HepG2 (cell line): ENCODE results near the gene PRKAR2A. TPM values are rescaled to one million over a fixed set of nuclear protein-coding genes. Genes with fewer than 3 reads are reported as not detected.

Source experiments
- ATAC-seq: fragments of 200-7000 bp; cut with Tn5 transposase; 3 replicates; pipeline ENCODE4 v1.9.1; 2020; ENCODE audit warnings: mild to moderate bottlenecking, moderate library complexity
- BruUV-seq: library from RNA; stranded (reverse); fragments of 400-500 nt; replicated peaks from 2 replicates; lab custom pipeline; 2021; lab: Mats Ljungman, UMichigan
- CTCF ChIA-PET: fragments of 300-600 bp; formaldehyde crosslinking; extraction: SDS; loops from one replicate; lab custom pipeline; 2021; ENCODE audit warnings: low total read pairs, inconsistent platforms, low intra/inter-chr PET ratio; lab: Yijun Ruan, JAX
- POLR2A ChIA-PET: fragments of 350-600 bp; sonication (Branson Sonifier 250); formaldehyde crosslinking; loops from one replicate; lab custom pipeline; 2020; ENCODE audit warnings: antibody characterized with exemption, inconsistent platforms; lab: Yijun Ruan, JAX
- DNase-seq: peaks from one replicate; pipeline ENCODE4 v3.0.0-alpha.2; 2015; ENCODE audit warnings: low spot score
- FAIRE-seq: peaks from 3 replicates; lab custom pipeline; 2011; peaks lifted over from hg19 to GRCh38; lab: Jason Lieb, UNC
- H2AFZ ChIP-seq: one replicate; pipeline ENCODE4 v1.6.1; 2011; ENCODE audit warnings: low read length, inconsistent platforms
- H3K27ac ChIP-seq: fragments of 300-600 bp; 3 replicates; pipeline ENCODE4 v1.8.0; 2011; ENCODE audit warnings: mixed run types, mild to moderate bottlenecking, mixed read lengths, low read length, inconsistent platforms; ENCODE audit not compliant: insufficient read depth; ENCODE audit errors: extremely low read length
- H3K27me3 ChIP-seq, 2 experiments: fragments of 200-600 bp in 1 of 2; 2 replicates in 1 of 2; 3 replicates in 1 of 2; pipeline versions ENCODE4 v1.6.0 to v1.8.0; 2011; ENCODE audit warnings: low read length in 2 of 2, mild to moderate bottlenecking in 2 of 2, moderate library complexity in 2 of 2, inconsistent platforms in 1 of 2; ENCODE audit not compliant: insufficient read depth in 2 of 2, control insufficient read depth in 1 of 2
- H3K36me3 ChIP-seq, 2 experiments: fragments of 200-600 bp in 1 of 2; replicated peaks in 1 of 2; 2 replicates in 1 of 2; 3 replicates in 1 of 2; pipeline versions ENCODE4 v1.5.1 to v1.8.0; 2011; ENCODE audit warnings: low read length in 2 of 2, inconsistent platforms in 1 of 2; ENCODE audit not compliant: insufficient read depth in 2 of 2, control insufficient read depth in 1 of 2
- H3K4me1 ChIP-seq: 2 replicates; pipeline ENCODE4 v1.5.1; 2012; ENCODE audit warnings: low read length, inconsistent platforms; ENCODE audit not compliant: insufficient read depth
- H3K4me2 ChIP-seq: 2 replicates; pipeline ENCODE4 v1.6.0; 2011; ENCODE audit warnings: low read depth, low read length, inconsistent platforms
- H3K4me3 ChIP-seq, 3 experiments: fragments of 200-600 bp in 1 of 3; sonication (generic), shearing (Covaris generic) in 1 of 3; replicated peaks in 1 of 3; 2 replicates each; pipeline ENCODE4 v1.5.1; 2011 to 2016; ENCODE audit warnings: low read length in 3 of 3, inconsistent platforms in 2 of 3, low read depth in 2 of 3, mild to moderate bottlenecking in 2 of 3, control low read depth in 1 of 3, mixed read lengths in 1 of 3; ENCODE audit not compliant: insufficient read depth in 1 of 3
- H3K79me2 ChIP-seq: one replicate; pipeline ENCODE4 v1.6.1; 2011; ENCODE audit warnings: low read length, inconsistent platforms; ENCODE audit not compliant: insufficient read depth
- H3K9ac ChIP-seq: 2 replicates; pipeline ENCODE4 v1.6.0; 2011; ENCODE audit warnings: mild to moderate bottlenecking, low read depth, low read length, inconsistent platforms; ENCODE audit not compliant: insufficient read depth
- H3K9me3 ChIP-seq: 2 replicates; pipeline ENCODE4 v1.5.1; 2012; ENCODE audit warnings: mild to moderate bottlenecking, low read length
- H4K20me1 ChIP-seq: 2 replicates; pipeline ENCODE4 v1.6.0; 2011; ENCODE audit warnings: inconsistent platforms, mild to moderate bottlenecking, low read length, moderate library complexity; ENCODE audit not compliant: insufficient read depth
- ATAD3A ChIP-seq: sonication (generic); formaldehyde crosslinking; IDR thresholded peaks from 2 replicates; pipeline ENCODE4 v1.4.0; 2020; ENCODE audit warnings: missing genetic modification reagents
- GABPA ChIP-seq, 2 experiments: IDR thresholded peaks; 2 replicates each; pipeline ENCODE4 v1.6.1; 2011 to 2016; ENCODE audit warnings: low read depth in 2 of 2, low read length in 1 of 2, missing biosample characterization in 1 of 2, missing genetic modification characterization in 1 of 2
- HMG20A ChIP-seq: IDR thresholded peaks from 2 replicates; pipeline ENCODE4 v1.6.1; 2016; ENCODE audit warnings: borderline replicate concordance
- KAT8 ChIP-seq: IDR thresholded peaks from 2 replicates; pipeline ENCODE4 v1.6.1; 2016; ENCODE audit warnings: missing genetic modification reagents, missing compliant biosample characterization
- NR2C2 ChIP-seq: sonication (generic); formaldehyde crosslinking; IDR thresholded peaks from 2 replicates; pipeline ENCODE4 v1.4.0; 2020; ENCODE audit warnings: missing genetic modification reagents, mild to moderate bottlenecking, moderate library complexity, borderline replicate concordance
- PHF21A ChIP-seq: sonication (generic); formaldehyde crosslinking; IDR thresholded peaks from 2 replicates; pipeline ENCODE4 v1.5.0; 2020; ENCODE audit warnings: mild to moderate bottlenecking, missing genetic modification reagents
- SIN3A ChIP-seq: IDR thresholded peaks from 2 replicates; pipeline ENCODE4 v1.6.1; 2011; ENCODE audit warnings: low read depth, mild to moderate bottlenecking, control low read depth, low read length, borderline replicate concordance
- SIX4 ChIP-seq: sonication (generic); formaldehyde crosslinking; IDR thresholded peaks from 2 replicates; pipeline ENCODE4 v1.4.0; 2020; ENCODE audit warnings: missing genetic modification reagents
- TMF1 ChIP-seq: sonication (generic); formaldehyde crosslinking; IDR thresholded peaks from 2 replicates; pipeline ENCODE4 v1.8.1; 2022; ENCODE audit warnings: low read depth, missing genetic modification reagents
- ZBTB38 ChIP-seq: sonication (generic); formaldehyde crosslinking; IDR thresholded peaks from 2 replicates; pipeline ENCODE4 v1.5.1; 2020; ENCODE audit warnings: mild to moderate bottlenecking, missing genetic modification reagents
- ZC3H4 ChIP-seq: sonication (generic); formaldehyde crosslinking; IDR thresholded peaks from 2 replicates; pipeline ENCODE4 v1.4.0; 2020; ENCODE audit warnings: missing genetic modification reagents, borderline replicate concordance
- ZNF567 ChIP-seq: sonication (generic); formaldehyde crosslinking; IDR thresholded peaks from 2 replicates; pipeline ENCODE4 v1.8.1; 2023; ENCODE audit warnings: mild to moderate bottlenecking, missing genetic modification reagents, borderline replicate concordance
- ZNF7 ChIP-seq: IDR thresholded peaks from 2 replicates; pipeline ENCODE4 v1.6.1; 2016; ENCODE audit warnings: missing biosample characterization, missing genetic modification reagents
- ZNF780A ChIP-seq: sonication (generic); formaldehyde crosslinking; IDR thresholded peaks from 2 replicates; pipeline ENCODE4 v1.8.0; 2022; ENCODE audit warnings: mild to moderate bottlenecking, missing genetic modification reagents, moderate library complexity
- WGBS: methylation state at CpG from one replicate; pipeline ENCODE4 v1.1.6; 2017; ENCODE audit warnings: low lambda C conversion rate; 5-methylcytosine and 5-hydroxymethylcytosine counted together
- in situ Hi-C: cut with HindIII; loops from 2 replicates; pipeline ENCODE4 v1.10.0; 2017; ENCODE audit warnings: low pct_unique_long_range_greater_than_20kb; ENCODE audit not compliant: extremely low pct_ligation_motif_present
- intact Hi-C: fragments of 100-400 bp; cut with micrococcal nuclease; formaldehyde crosslinking; loops from one replicate; pipeline ENCODE4 v1.10.0; 2022; ENCODE audit not compliant: unreplicated experiment
- polyA plus RNA-seq, 8 experiments: library from polyadenylated mRNA; depleted of rRNA in 3 of 8; stranded (reverse) in 7 of 8; unstranded in 1 of 8; fragments of >200 nt; fragmentation: Illumina TruSeq in 4 of 8; extraction: Trizol in 4 of 8; gene quantifications; 2 replicates each; pipeline versions ENCODE4 v1.2.1 to v1.2.3, GENCODE V29; 2011 to 2016; ENCODE audit warnings: low read depth in 4 of 8, missing spikeins in 1 of 8, mixed read lengths in 1 of 8; ENCODE audit not compliant: insufficient read depth in 1 of 8
- total RNA-seq, 5 experiments: library from RNA; depleted of rRNA; stranded (reverse); fragments of >200 nt; fragmentation: Illumina TruSeq; extraction: Trizol; gene quantifications; 2 replicates each; pipeline ENCODE4 v1.2.3, GENCODE V29; 2016; ENCODE audit warnings: low read depth in 1 of 5
- TF ChIP-seq, protein P1 (sequence below): sonication (generic); formaldehyde crosslinking; IDR thresholded peaks from 2 replicates; pipeline ENCODE4 v1.4.0; 2020; ENCODE audit warnings: mild to moderate bottlenecking, missing genetic modification reagents
- TF ChIP-seq, protein P2 (sequence below): sonication (generic); formaldehyde crosslinking; IDR thresholded peaks from 2 replicates; pipeline ENCODE4 v1.4.0; 2020; ENCODE audit warnings: mild to moderate bottlenecking, missing genetic modification reagents

PRKAR2A gene
- total and polyA plus RNA-seq, 2 of the 13 experiments (the other 11 are each of a cell fraction or from before 2014, with no cell fraction given), result 11.8 to 29.2 TPM

DNA sequence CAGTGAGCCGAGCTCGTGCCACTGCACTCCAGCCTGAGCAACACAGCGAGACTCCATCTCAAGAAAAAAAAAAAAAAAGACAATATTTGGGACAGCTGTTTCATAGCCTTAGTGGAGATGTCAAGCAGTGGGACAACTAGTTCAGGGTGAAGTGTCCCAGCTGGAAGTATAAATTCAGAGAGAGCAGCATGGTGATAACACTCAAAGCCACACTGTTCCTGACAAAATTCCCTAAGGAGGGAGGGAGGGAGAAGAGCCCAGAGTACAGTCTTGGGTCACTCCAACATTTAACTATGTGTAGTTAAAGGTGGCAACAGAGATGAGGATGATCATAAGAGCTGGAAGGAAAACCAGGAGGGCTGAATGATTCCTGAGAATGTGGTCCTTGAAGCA is 109.5 kb downstream of the PRKAR2A start:
- no peaks in the 10 kb centered on the region for H3K27me3 ChIP-seq
- no peak overlapping the region for H3K27ac ChIP-seq
- peaks cover 56% of the 10 kb centered on the region for H3K4me1 ChIP-seq
- ChIA-PET CTCF (no interaction called here), POLR2A (interaction anchor here (3.2 kb wide), 1 partner anchor 21 kb away, joined by 59 read pairs; the partner anchor contains the start of gene IP6K2)
- H3K9ac ChIP-seq, result no peak overlapping the region
- DNase-seq, result no peak
- no peaks in the 10 kb centered on the region for H3K9me3 ChIP-seq
- H3K4me3 ChIP-seq, result no peak overlapping the region
- in situ Hi-C loops, result no loop called here
- H2AFZ ChIP-seq, result no peak overlapping the region
- BruUV-seq, result no TSS peak
- no peaks in the 10 kb centered on the region for H3K79me2 ChIP-seq
- WGBS, result 98% methylated on average over 3 of the region's 3 CpGs
- FAIRE-seq, result no peak
- intact Hi-C loops, result no loop called here
- no peaks in the 10 kb centered on the region for H4K20me1 ChIP-seq
- no peak overlapping the region for H3K4me2 ChIP-seq
- no peak for ATAC-seq
- no peaks in the 10 kb centered on the region for H3K36me3 ChIP-seq
- TF ChIP-seq KAT8, result no peak
- TF ChIP-seq ZNF780A (CRISPR knock-in tag), result no peak
- TF ChIP-seq, protein P1, sequence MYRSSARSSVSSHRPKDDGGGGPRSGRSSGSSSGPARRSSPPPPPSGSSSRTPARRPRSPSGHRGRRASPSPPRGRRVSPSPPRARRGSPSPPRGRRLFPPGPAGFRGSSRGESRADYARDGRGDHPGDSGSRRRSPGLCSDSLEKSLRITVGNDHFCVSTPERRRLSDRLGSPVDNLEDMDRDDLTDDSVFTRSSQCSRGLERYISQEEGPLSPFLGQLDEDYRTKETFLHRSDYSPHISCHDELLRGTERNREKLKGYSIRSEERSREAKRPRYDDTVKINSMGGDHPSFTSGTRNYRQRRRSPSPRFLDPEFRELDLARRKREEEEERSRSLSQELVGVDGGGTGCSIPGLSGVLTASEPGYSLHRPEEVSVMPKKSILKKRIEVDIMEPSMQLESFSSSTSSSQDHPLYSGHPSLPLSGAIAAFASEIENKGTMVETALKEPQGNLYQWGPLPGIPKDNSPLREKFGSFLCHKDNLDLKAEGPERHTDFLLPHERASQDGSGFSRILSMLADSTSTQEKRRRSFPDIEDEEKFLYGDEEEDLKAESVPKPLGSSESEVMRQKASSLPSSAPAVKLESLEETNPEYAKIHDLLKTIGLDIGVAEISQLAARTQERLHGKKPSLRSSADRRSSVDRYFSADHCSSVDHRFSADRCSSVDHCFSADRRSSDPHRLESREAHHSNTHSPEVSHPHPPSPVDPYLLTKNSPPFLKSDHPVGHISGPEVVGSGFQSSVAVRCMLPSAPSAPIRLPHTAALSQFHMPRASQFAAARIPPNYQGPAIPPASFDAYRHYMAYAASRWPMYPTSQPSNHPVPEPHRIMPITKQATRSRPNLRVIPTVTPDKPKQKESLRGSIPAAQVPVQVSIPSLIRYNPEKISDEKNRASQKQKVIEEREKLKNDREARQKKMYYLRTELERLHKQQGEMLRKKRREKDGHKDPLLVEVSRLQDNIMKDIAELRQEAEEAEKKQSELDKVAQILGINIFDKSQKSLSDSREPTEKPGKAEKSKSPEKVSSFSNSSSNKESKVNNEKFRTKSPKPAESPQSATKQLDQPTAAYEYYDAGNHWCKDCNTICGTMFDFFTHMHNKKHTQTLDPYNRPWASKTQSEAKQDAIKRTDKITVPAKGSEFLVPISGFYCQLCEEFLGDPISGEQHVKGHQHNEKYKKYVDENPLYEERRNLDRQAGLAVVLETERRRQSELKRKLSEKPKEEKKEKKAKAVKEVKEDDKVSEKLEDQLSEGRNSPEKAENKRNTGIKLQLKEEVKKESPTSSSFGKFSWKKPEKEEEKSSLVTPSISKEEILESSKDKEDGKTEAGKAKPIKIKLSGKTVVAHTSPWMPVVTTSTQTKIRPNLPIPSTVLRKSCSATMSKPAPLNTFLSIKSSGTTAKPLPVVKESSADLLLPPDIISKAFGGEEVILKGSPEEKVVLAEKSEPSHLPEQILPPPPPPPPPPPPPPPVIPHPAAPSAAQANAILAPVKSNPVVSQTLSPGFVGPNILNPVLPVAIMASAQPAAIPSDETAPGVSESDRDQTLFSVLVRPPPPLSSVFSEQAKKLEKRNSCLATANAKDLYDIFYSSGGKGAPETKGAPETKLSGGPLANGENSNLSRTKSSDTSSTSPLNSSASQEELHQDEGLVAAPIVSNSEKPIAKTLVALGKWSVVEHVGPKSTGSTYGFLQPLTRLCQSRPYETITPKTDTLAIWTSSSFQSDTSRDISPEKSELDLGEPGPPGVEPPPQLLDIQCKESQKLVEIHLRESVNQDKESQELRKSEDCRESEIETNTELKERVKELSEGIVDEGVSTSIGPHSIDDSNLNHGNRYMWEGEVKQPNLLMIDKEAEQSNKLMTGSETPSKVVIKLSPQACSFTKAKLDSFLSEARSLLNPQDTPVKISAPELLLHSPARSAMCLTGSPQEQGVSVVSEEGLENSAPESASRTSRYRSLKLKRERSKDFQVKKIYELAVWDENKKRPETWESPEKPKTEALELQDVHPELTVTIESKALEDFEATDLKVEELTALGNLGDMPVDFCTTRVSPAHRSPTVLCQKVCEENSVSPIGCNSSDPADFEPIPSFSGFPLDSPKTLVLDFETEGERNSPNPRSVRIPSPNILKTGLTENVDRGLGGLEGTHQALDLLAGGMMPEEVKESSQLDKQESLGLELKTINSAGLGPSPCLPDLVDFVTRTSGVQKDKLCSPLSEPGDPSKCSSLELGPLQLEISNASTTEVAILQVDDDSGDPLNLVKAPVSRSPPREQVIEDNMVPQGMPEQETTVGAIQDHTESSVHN (CRISPR knock-in tag), result no peak
- TF ChIP-seq ZBTB38, result no peak
- no peak for TF ChIP-seq PHF21A
- TF ChIP-seq ZC3H4 (CRISPR knock-in tag), result no peak
- TF ChIP-seq ATAD3A (CRISPR knock-in tag), result no peak
- TF ChIP-seq ZNF567 (CRISPR knock-in tag), result no peak
- no peak for TF ChIP-seq SIN3A
- TF ChIP-seq SIX4 (CRISPR knock-in tag), result no peak
- TF ChIP-seq ZNF7 (CRISPR knock-in tag), result no peak
- no peak for TF ChIP-seq TMF1 (CRISPR knock-in tag)
- TF ChIP-seq GABPA (IDR thresholded peaks at IDR 0.05; ENCODE audit: low read depth, low read length), result no peak
- TF ChIP-seq GABPA (CRISPR knock-in tag; IDR thresholded peaks at IDR 0.05; ENCODE audit: low read depth), result no peak
- TF ChIP-seq, protein P2, sequence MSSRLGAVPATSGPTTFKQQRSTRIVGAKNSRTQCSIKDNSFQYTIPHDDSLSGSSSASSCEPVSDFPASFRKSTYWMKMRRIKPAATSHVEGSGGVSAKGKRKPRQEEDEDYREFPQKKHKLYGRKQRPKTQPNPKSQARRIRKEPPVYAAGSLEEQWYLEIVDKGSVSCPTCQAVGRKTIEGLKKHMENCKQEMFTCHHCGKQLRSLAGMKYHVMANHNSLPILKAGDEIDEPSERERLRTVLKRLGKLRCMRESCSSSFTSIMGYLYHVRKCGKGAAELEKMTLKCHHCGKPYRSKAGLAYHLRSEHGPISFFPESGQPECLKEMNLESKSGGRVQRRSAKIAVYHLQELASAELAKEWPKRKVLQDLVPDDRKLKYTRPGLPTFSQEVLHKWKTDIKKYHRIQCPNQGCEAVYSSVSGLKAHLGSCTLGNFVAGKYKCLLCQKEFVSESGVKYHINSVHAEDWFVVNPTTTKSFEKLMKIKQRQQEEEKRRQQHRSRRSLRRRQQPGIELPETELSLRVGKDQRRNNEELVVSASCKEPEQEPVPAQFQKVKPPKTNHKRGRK (CRISPR knock-in tag), result no peak
- TF ChIP-seq NR2C2, result no peak
- no peak for TF ChIP-seq HMG20A (CRISPR knock-in tag)
